Hematopoietic multipotent progenitor cell (in vitro differentiated cells): ENCODE data around the gene EPB41L4A. TPM values are rescaled to one million over a fixed set of nuclear protein-coding genes. Genes with fewer than 3 reads are reported as not detected.
A peak's percentile ranks its signal among the peaks of the same experiment; 100 is the strongest.
"Not testable (repeated sequence)": the region's sequence is repeated elsewhere in the genome, so short reads cannot be mapped to it uniquely, and the experiment has no call there.

Experiments used
- DNase-seq, 3 donors: peaks; one replicate each; pipeline ENCODE4 v3.0.0-alpha.2; 2011 to 2015; ENCODE audit warnings: low read depth in 2 of 3, low spot score in 2 of 3
- total RNA-seq: library from RNA; depleted of rRNA; stranded (reverse); fragments of >200 nt; gene quantifications from one replicate; pipeline ENCODE4 v1.2.3, GENCODE V29; 2012

The EPB41L4A gene, protein sequence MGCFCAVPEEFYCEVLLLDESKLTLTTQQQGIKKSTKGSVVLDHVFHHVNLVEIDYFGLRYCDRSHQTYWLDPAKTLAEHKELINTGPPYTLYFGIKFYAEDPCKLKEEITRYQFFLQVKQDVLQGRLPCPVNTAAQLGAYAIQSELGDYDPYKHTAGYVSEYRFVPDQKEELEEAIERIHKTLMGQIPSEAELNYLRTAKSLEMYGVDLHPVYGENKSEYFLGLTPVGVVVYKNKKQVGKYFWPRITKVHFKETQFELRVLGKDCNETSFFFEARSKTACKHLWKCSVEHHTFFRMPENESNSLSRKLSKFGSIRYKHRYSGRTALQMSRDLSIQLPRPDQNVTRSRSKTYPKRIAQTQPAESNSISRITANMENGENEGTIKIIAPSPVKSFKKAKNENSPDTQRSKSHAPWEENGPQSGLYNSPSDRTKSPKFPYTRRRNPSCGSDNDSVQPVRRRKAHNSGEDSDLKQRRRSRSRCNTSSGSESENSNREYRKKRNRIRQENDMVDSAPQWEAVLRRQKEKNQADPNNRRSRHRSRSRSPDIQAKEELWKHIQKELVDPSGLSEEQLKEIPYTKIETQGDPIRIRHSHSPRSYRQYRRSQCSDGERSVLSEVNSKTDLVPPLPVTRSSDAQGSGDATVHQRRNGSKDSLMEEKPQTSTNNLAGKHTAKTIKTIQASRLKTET
- under 0.01 TPM for total RNA-seq

DNA sequence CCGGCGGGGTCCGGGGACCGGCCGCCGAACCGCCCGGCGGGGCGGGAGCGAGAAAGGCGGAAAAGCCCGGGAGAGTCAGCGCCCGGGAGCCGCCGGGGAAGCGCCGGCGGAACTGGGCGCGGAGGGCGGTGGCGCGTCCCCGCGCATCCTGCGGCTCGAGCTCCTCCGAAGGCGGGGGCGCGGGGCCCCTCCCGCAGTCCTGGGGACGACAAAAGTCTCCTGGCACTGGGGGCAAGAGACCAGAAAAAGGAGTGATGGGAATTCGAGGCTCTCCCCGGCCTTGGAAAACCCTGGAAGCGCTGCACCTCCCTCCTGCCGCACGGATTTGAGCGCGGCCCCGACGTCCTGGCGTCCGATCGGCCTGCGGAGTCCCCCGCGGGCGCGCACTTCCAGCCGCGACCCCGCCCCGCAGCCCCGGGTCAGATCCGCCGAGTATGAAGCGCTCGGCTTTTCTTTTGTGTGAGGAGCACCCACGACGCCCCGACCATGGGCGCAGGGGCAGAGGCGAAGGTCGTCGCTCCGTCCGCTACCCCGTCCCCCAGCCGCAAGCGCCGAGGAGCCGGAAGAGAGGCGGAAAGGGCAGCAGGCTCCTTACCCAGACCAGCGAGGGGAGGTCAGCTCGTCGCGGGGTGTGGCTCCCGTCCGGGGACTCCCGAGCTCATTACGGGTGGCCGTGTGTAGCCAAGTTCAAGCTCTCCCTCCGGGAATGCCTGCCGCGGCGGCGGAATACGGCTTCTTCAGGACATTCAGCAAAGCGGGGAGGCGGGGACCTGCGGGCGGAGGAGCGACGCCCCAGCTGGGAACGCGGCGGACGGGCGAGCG, at the start of gene EPB41L4A:
Gene EPB41L4A, minus strand, starts transcription at position 114 of the 822 bp plus-strand sequence. CDS start 238 bp downstream, outside the sequence.
- DNase-seq = no peak

DNA sequence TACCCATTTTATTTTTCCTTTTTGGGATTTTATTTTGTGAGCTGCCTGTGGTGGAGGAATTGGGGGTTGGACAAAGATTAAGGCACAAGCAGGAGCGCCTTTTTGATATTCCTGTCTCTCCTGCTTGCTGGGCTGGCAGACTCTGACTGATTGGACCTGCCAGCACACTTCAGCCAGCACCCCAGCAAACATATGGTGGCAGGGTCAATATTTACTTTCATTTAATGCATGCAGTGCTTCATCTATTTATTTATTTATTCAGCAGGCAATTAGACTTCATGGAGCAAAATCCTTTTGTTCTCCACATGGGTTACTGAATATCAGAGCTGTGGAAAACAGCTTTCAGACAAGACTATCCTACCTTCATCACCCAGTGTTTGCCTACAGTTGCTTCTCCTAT, 48.4 kb upstream of the EPB41L4A start:
- no peak for DNase-seq

DNA sequence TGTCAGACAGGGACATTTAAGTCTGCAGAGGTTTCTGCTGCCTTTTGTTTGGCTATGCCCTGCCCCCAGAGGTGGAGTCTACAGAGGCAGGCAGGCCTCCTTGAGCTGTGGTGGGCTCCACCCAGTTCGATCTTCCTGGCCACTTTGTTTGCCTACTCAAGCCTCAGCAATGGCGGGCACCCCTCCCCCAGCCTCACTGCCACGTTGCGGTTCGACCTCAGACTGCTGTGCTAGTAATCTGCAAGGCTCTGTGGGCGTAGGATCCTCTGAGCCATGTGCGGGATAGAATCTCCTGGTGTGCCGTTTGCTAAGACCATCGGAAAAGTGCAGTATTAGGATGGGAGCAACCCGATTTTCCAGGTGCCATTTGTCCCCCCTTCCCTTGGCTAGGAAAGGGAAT, 47.2 kb upstream of the EPB41L4A start:
- not testable (repeated sequence) for DNase-seq

DNA sequence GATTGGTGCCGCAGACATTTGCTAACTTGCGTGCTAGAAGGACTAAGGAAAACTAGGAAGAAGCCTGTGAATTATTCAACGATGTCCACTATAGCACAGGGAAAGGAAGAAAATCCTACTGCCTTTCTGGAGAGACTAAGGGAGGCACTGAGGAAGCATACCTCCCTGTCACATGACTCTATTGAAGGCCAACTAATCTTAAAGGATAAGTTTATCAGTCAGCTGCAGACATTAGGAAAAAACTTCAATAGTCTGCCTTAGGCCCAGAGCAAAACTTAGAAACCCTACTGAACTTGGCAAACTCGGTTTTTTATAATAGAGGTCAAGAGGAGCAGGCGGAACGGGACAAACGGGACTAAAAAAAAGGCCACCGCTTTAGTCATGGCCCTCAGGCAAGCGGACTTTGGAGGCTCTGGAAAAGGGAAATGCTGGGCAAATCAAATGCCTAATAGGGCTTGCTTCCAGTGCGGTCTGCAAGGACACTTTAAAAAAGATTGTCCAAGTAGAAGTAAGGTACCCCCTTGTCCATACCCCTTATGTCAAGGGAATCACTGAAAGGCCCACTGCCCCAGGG, 28.2 kb upstream of the EPB41L4A start:
- DNase-seq = not testable (repeated sequence)

DNA sequence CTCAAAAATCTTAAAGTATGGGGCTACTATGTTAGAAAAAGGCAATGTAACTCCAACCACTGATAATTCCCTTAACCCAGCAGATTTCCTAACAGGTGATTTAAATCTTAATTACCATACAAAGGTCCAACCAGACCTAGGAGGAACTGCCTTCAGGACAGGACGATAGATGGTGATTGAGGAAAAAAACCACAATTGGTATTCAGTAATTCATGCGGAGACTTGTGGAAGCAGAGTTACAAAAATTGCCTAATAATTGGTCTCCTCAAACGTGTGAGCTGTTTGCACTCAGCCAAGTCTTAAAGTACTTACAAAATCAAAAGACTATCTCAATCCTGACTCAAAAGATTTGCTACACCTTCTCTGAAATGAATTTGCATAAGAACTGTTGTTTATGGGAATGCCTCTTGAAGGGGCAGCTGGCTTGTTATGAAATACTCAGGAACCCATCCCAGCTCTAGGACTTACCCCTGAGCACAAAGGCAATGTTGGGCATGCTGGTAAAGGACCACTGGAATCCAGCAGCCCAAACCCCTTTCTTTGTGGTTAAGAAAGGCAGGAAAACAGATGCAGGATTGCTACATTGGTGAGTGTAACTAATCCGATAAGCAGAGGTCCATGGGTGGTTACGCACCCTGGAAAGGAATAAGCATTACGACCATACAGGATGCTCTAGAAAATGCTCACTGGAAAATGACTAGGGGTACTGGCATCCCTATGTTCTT, 26.7 kb upstream of the EPB41L4A start:
- no peak for DNase-seq

DNA sequence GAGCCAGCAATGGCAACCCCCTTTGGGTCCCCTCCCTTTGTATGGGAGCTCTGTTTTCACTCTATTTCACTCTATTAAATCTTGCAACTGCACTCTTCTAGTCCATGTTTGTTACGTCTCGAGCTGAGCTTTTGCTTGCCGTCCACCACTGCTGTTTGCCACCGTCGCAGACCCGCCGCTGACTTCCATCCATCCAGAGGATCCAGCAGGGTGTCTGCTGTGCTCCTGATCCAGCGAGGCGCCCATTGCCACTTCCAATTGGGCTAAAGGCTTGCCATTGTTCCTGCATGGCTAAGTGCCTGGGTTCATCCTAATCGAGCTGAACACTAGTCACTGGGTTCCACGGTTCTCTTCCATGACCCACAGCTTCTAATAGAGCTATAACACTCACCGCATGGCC, 24.9 kb upstream of the EPB41L4A start:
- DNase-seq = not testable (repeated sequence)

DNA sequence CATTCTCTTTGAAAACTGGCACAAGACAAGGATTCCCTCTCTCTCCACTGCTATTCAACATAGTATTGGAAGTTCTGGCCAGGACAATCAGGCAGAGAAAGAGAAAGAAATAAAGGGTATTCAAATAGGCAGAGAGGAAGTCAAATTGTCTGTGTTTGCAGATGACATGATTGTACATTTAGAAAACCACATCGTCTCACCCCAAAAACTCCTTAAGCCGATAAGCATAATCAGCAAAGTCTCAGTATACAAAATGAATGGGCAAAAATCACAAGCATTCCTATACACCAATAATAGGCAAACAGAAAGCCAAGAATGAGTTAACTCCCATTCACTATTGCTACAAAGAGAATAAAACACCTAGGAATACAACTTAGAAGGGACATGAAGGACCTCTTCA, 21.0 kb upstream of the EPB41L4A start:
- no peak for DNase-seq

DNA sequence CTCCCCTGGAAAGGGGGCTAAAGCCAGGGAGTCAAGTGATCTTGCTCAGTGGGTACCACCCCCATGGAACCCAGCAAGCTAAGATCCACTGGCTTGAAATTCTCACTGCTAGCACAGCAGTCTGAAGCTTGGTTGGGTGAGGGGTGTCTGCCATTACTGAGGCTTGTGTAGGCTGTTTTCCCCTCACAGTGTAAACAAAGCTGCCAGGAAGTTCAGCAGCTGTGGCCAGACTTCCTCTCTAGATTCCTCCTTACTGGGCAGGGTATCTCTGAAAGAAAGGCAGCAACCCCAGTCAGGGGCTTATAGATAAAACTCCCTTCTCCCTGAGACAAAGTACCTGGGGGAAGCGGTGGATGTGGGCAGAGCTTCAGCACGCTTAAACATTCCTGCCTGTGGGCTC, 17.1 kb upstream of the EPB41L4A start:
- DNase-seq = no peak

DNA sequence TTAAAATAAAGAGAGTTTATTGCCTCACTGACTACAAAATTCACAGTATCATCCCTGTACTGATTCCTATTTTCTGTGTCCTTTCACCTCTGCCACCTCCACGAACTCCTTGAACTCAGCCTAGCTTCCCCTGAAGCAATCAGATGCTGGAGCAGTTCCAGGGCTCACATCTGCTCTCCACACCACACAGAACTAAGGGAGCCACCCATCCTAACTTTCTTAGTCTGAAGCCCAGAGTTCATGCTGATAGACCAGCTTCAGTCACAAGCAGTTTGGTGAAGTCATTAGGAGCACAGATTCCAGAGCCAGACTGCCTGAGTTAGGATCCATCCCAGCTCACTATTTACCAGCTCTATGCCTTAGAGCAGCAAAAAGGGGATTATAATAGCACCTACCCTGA, 15.6 kb upstream of the EPB41L4A start:
- no peak for DNase-seq

DNA sequence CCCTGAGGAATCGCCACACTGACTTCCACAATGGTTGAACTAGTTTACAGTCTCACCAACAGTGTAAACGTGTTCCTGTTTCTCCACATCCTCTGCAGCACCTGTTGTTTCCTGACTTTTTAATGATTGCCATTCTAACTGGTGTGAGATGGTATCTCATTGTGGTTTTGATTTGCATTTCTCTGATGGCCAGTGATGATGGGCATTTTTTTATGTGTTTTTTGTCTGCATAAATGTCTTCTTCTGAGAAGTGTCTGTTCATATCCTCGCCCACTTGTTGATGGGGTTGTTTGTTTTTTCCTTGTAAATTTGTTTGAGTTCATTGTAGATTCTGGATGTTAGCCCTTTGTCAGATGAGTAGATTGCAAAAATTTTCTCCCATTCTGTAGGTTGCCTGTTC, 7.1 kb upstream of the EPB41L4A start:
- not testable (repeated sequence) for DNase-seq

DNA sequence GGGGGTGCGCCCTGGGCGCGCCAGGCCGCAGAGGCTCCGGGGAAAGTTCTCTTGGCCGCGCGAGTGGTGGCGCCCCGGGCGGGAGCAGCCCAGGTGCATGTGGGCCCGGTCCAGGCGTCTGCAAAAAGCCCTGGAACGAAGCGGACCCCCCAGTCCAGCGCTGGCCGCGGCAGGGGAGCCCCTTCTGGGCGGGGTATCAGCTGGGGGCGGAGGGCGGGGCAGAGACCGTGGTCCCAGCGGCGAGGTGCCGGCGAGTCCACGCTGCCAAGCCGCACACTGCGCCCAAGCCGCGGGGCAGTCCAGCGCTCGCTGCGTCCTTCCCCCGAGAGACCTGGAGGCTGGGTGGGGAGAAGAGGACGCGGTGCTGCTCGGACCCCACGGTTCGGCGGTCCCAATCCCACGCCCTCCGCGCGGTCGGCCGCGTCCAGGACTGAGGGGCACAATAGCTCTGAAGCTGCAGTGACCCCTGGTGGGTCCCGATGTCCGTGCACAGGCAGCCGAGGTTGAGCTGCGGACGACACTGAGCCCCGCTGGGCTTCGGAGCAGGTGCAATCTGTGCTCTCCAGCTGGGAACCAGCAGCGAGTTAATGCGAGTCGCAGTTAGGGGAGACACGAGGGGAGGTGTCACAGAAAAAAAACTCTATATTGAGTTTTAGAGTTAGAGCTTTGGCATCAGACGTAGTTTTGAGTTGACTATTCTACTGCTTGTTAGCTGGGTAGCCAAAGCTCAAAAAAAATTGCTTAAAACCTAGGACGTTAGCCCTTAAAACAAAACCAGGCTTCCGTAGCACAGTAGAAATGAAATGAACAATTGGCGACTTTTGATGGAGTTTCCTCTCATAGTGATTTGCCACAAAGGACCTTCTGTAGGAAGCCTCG, 1.1 kb upstream of the EPB41L4A start:
- peak in 2 of 3 donors; percentile 70 to 71 for DNase-seq

DNA sequence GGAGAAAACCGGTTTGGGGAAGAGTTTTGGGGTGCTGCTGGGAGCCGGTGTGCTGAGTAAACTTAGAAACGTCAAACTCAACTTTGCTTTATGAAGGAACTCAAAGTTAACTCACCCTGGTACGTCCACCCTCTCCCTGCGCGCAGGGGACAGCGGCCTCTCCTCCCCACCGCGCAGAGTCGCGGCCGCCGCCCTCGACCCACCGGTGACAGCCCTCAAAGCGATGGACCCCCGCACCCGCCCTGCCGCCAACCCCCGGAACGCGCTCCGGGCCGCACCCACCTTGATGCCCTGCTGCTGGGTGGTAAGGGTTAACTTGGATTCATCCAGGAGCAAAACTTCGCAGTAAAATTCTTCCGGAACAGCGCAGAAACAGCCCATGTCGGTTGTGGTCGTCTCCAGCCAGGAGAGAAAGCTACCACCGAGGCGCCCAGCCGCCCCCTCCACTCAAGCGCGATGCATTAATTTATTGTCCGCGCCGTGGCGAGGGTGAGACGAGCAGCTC, 366 bp downstream of the EPB41L4A start:
- peak in 1 of 3 donors; percentile 7 for DNase-seq

DNA sequence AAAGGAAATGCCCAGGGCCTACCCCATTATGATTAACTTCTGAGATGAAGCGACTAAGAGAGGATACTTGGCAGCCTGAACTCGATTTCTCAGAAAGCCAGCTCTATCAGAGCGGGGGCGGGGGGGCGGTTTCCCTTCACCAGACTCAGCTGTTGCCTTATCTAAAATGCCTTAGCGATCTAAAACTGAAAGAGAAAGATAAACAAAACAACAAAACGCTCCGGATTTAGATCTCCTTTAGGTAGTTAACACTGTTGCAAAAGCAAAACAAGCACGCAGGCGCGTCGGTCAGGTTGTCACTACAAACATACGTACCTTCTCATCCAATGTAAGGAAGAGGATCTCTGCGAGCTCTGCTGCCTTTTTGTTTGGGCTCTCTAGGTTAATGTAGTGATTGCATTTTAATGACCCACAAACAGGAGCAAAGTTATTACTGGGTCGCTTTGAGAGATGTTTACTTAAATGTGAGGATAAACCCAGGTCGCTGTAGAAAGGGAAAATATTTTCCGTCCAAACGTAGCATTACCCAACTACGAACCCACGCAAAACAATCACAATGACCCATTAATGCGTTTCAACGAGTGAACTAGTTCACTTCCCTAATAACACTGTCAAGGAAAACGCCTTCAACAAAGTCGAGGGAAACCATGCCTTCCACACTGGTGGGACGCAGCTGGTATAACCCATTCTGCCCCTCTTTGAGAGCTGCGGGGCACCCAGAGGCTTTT, 982 bp downstream of the EPB41L4A start:
- DNase-seq = peak in 2 of 3 donors; percentile 30 to 48

DNA sequence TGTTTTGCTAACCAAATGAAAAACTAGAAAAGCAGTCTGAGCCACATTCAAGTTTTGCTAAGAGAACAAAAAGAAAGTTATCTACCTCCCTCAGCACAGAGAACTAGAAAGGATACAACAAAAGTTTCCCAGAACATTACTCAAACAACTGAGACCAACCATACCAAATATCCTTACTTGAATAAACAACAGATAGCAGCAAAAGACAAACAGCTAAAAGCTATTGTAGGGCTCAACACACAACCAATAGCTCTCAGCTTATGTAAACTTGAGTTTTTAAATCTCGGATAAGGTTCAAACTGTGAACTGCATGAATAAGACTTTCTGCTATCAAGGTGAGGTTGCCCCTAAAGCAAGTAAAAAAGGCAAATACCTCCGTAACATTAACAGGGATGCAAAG, 3.5 kb downstream of the EPB41L4A start:
- no peak for DNase-seq

DNA sequence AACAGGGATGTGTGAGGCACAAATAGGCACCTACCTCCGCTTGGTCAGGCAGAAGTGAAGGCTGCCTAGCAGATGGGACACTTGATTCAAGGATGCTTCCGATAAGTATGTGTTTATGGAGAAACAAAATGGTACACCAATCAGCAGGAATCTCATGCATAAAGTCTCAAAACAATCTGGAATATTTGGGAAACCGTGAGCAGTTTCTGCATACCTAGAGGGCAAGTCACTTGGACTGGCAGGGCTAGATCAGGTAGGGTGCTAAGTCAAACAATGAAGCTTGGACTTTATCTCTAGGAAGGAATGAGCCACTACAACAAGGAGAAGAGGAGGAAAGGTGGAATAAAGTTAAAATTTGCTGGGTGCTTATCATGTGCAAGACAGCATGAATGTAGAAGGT, 5.5 kb downstream of the EPB41L4A start:
- no peak for DNase-seq

DNA sequence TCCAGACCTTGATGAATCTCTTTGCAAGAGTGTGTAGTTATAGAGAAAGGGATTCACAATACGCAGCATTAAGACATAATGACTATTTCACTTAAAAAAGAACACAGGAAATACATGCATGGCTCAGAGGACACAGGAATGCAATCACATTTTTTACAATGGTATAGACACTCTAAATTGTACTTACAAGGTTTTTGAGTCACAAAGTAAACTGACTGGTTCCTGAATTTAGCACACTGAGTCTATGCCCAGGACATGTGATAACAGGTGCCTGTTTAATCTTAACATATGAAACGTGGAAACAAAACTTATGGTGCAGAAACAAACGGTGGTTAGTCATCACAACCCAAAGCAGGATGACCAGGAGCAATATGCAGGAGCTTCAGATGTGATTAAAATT, 6.7 kb downstream of the EPB41L4A start:
- no peak for DNase-seq

DNA sequence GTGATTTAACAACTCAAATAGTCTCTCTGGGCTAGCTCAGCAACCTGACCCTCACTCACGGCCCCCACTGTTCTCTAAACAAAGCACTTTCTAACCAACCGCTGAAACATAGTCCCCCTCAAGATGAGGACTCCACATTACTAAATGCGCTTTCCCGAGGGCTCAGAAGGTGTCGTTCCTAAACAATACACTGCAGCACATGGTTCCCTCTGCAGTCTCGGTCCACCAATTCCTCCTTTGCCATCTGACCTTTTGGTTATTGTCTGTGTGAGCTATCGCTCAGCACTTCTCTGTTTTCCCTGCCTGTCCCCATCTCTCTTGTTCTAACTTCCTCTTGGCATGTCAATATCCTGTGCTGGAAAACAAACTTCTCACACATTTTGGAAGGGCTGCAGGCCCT, 7.2 kb downstream of the EPB41L4A start:
- no peak for DNase-seq

DNA sequence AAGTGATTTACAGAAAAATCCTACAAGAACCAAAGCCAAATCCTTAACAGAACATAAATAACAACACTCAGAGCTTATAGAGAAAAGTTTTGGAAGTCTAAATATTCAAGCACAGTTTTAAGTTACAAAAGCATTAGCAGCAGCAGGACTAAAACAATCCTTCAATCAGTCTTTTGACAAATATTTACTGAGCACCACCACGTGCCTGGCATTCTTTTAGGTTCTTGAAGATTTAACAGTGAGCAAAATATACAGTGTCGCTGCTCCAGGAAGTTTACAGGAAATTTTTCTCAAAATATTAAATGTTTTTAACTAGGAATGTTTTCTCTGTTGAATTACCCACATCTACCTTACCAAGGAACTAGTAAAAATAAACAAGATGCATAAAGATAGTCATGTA, 11.4 kb downstream of the EPB41L4A start:
- DNase-seq = no peak
